GM12878 (cell line): ENCODE results near the gene TEKT5. TPM values are rescaled to one million over a fixed set of nuclear protein-coding genes. Genes with fewer than 3 reads are reported as not detected.

Experiments used
- ATAC-seq: fragments of 200-7000 bp; cut with Tn5 transposase; 3 replicates; pipeline ENCODE4 v1.9.1; 2020; ENCODE audit warnings: mild to moderate bottlenecking, moderate library complexity
- BruUV-seq: library from RNA; stranded (reverse); fragments of 400-500 nt; replicated peaks from 2 replicates; lab custom pipeline; 2021; lab: Mats Ljungman, UMichigan
- CTCF ChIA-PET: fragments of 300-600 bp; sonication (Branson Sonifier 250); formaldehyde crosslinking; extraction: SDS; loops from one replicate; lab custom pipeline; 2021; ENCODE audit warnings: inconsistent platforms; lab: Yijun Ruan, JAX
- POLR2A ChIA-PET: fragments of 350-600 bp; formaldehyde crosslinking; extraction: SDS; loops from one replicate; lab custom pipeline; 2021; ENCODE audit warnings: inconsistent platforms; lab: Charles Lee
- RAD21 ChIA-PET: fragments of 300-600 bp; sonication (Branson Sonifier 250); formaldehyde crosslinking; loops from one replicate; lab custom pipeline; 2023; ENCODE audit warnings: antibody characterized with exemption; ENCODE audit not compliant: unreplicated experiment; lab: Charles Lee
- SMC1A ChIA-PET: fragments of 300-600 bp; sonication (Branson Sonifier 250); formaldehyde crosslinking; loops from one replicate; lab custom pipeline; 2023; ENCODE audit not compliant: unreplicated experiment, uncharacterized antibody; lab: Charles Lee
- DNase-seq: peaks from one replicate; pipeline ENCODE4 v3.0.0-alpha.2; 2011; ENCODE audit warnings: low read depth, low spot score
- FAIRE-seq: peaks from 3 replicates; lab custom pipeline; 2011; peaks lifted over from hg19 to GRCh38; lab: Jason Lieb, UNC
- H2AFZ ChIP-seq: 2 replicates; pipeline ENCODE4 v1.6.0; 2011; ENCODE audit warnings: low read depth, low read length, control low read depth; ENCODE audit not compliant: control insufficient read depth
- H3K27ac ChIP-seq: 2 replicates; pipeline ENCODE4 v1.5.1; 2011; ENCODE audit warnings: control low read depth; ENCODE audit not compliant: control insufficient read depth, insufficient read depth
- H3K27me3 ChIP-seq, 2 experiments: replicated peaks in 1 of 2; 2 replicates each; pipeline versions ENCODE4 v1.6.0 to v1.6.1; 2011; ENCODE audit warnings: low read length in 1 of 2; ENCODE audit not compliant: control insufficient read depth in 2 of 2, insufficient read depth in 2 of 2
- H3K36me3 ChIP-seq, 2 experiments: 2 replicates each; pipeline ENCODE4 v1.5.1; 2011; ENCODE audit warnings: low read length in 1 of 2; ENCODE audit not compliant: control insufficient read depth in 2 of 2, insufficient read depth in 2 of 2
- H3K4me1 ChIP-seq: 2 replicates; pipeline ENCODE4 v1.6.1; 2011; ENCODE audit warnings: mild to moderate bottlenecking, low read length, moderate library complexity, mixed read lengths; ENCODE audit not compliant: control insufficient read depth, insufficient read depth
- H3K4me2 ChIP-seq: 2 replicates; pipeline ENCODE4 v1.6.0; 2011; ENCODE audit warnings: control low read depth; ENCODE audit not compliant: control insufficient read depth, insufficient read depth
- H3K4me3 ChIP-seq: fragments of 200-600 bp; sonication (generic); 2 replicates; pipeline ENCODE4 v1.5.1; 2016
- H3K79me2 ChIP-seq: 2 replicates; pipeline ENCODE4 v1.6.0; 2011; ENCODE audit warnings: low read length; ENCODE audit not compliant: control insufficient read depth, insufficient read depth
- H3K9ac ChIP-seq: 2 replicates; pipeline ENCODE4 v1.8.0; 2011; ENCODE audit warnings: low read length, control low read depth, mixed read lengths; ENCODE audit not compliant: control insufficient read depth, insufficient read depth
- H3K9me3 ChIP-seq: replicated peaks from 3 replicates; pipeline ENCODE4 v1.5.1; 2011; ENCODE audit warnings: mild to moderate bottlenecking, low read length; ENCODE audit not compliant: control insufficient read depth, insufficient read depth
- H4K20me1 ChIP-seq: 2 replicates; pipeline ENCODE4 v1.6.0; 2011; ENCODE audit not compliant: control insufficient read depth, insufficient read depth
- CEBPB ChIP-seq, 2 experiments: fragments of 150-350 bp in 1 of 2; IDR thresholded peaks; 2 replicates each; pipeline ENCODE4 v1.6.1; 2012 to 2014; ENCODE audit warnings: low read depth in 2 of 2, low read length in 2 of 2, borderline replicate concordance in 1 of 2, inconsistent platforms in 1 of 2
- E2F8 ChIP-seq: fragments of 450-650 bp; IDR thresholded peaks from 2 replicates; pipeline ENCODE4 v1.6.1; 2018; ENCODE audit warnings: mild to moderate bottlenecking, low read depth, moderate library complexity; ENCODE audit not compliant: partially characterized antibody
- WGBS: methylation state at CpG from one replicate; pipeline ENCODE4 v1.1.6; 2016; ENCODE audit warnings: low lambda C conversion rate; ENCODE audit not compliant: insufficient replicate concordance, insufficient coverage; ENCODE audit errors: missing lambda C conversion rate; 5-methylcytosine and 5-hydroxymethylcytosine counted together
- in situ Hi-C: fragments of 300-500 bp; cut with MboI; formaldehyde crosslinking; loops from 9 replicates; pipeline ENCODE4 v1.14.3; 2018; ENCODE audit warnings: mixed read lengths
- intact Hi-C: fragments of 100-400 bp; cut with micrococcal nuclease; formaldehyde crosslinking; loops from one replicate; pipeline ENCODE4 v1.14.2; 2022; ENCODE audit not compliant: unreplicated experiment
- polyA plus RNA-seq, 11 experiments: library from polyadenylated mRNA; depleted of rRNA in 4 of 11; unstranded in 6 of 11; stranded (reverse) in 5 of 11; fragments of >200 nt; fragmentation: Nextera tagmentation in 4 of 11; fragmentation: Illumina TruSeq in 1 of 11; extraction: Ambion mirVana in 4 of 11; extraction: Trizol in 1 of 11; gene quantifications; 1 replicate in 1 of 11; 2 replicates in 10 of 11; pipeline versions ENCODE4 v1.2.1 to v1.2.3, GENCODE V29; 2011 to 2016; ENCODE audit warnings: inconsistent platforms in 2 of 11, missing spikeins in 2 of 11, low read depth in 1 of 11
- total RNA-seq, 4 experiments: library from RNA; depleted of rRNA in 3 of 4; stranded (reverse); fragments of >200 nt in 3 of 4; fragmentation: Illumina TruSeq in 1 of 4; extraction: Trizol in 1 of 4; gene quantifications; 2 replicates each; pipeline versions ENCODE4 v1.2.1 to v1.2.3, GENCODE V29; 2013 to 2021

The TEKT5 gene
- total and polyA plus RNA-seq, 10 of the 15 experiments (the other 5 are each of a cell fraction or from before 2014, with no cell fraction given) = 0.19 to 2.2 (median 0.68) TPM; not detected in 1

- Histone ChIP-seq H3K27ac (no peak overlapping the region), H3K4me2 (no peak overlapping the region), H4K20me1 (no peaks in the 10 kb centered on the region), H3K9me3 (no peaks in the 10 kb centered on the region; the same call in 2 of the 3 replicates), H3K27me3 (no peaks in the 10 kb centered on the region; a peak in 2 of 4 replicates), H2AFZ (no peak overlapping the region), H3K4me3 (no peak overlapping the region), H3K36me3 (no peaks in the 10 kb centered on the region), H3K4me1 (no peaks in the 10 kb centered on the region), H3K79me2 (no peaks in the 10 kb centered on the region)
- CTCF ChIA-PET = no interaction called here
- no TSS peak for BruUV-seq
- no peak for FAIRE-seq
- POLR2A ChIA-PET = no interaction called here
- SMC1A ChIA-PET = no interaction called here
- in situ Hi-C loops = no loop called here
- RAD21 ChIA-PET = no interaction called here
- DNase-seq = no peak
- ATAC-seq = no peak
- TF ChIP-seq CEBPB (IDR thresholded peaks at IDR 0.05; ENCODE audit: borderline replicate concordance in 1 of 2, low read depth in 2 of 2, low read length in 2 of 2) = peak in 1 of 2 experiments; percentile 13; a peak in 1 of 4 replicates
- no peak for TF ChIP-seq E2F8
- TF ChIP-seq, all 136 proteins: peak for 1
- 63% methylated on average over 6 of the region's 6 CpGs for WGBS
- H3K9ac ChIP-seq = no peak overlapping the region
- intact Hi-C loops = no loop called here
These were observed 57.2 kb downstream of the TEKT5 start for GRCh38 chr16:10637337-10638037.
